ENCODE results near the gene LRRTM4. TPM values are rescaled to one million over a fixed set of nuclear protein-coding genes. Genes with fewer than 3 reads are reported as not detected.

The LRRTM4 gene
- total and polyA plus RNA-seq, 2 experiments from 2014 or later: not detected

DNA sequence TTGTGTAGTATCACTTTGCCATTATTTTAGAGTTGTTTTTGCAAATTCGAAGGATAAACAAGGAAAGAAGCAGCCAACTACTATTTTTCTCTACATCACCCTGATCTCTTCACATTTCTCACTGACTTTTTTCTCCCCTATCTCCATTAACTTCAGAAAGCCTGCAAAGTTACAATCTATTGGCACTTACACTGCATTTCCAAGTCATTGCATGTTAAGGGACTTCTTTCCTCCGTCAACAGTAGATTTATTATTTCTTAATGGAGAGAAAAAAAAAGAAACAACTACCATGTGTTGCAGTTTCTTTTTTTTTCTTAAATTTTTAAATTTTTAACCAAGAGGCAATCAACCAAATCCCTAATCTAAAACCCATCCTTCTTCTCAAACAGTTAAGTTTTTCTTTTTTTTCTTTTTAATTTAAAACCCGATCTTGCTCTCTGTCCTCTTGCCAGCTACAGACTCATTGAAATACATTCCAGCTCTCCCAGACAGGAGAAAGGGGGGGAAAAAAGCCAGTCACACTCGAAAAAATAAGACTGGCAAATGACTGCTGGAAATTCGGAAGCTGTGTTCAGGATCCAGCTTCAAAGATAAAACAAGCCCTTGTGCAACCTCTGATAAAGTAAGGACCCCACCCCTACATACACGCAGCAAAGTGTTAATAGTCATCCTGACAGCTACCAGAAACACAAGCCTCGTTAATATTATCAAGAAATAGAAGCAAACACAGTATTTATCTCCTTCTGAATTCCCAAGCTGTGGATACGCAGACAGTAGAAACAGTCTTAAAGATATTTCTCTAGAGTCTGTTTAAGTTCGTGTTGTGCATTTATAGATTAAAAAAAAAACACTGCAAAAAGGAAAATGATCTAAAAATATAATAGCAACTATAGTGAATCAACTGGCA lies 1.3 kb downstream of the LRRTM4 start:
- H2AFZ ChIP-seq: no peak overlapping the region
- WGBS, 2 experiments (ENCODE audit: low coverage in 1 of 2, low lambda C conversion rate in 2 of 2, missing lambda C conversion rate in 2 of 2): 2% methylated on average over 9 of the region's 9 CpGs
- no peak overlapping the region for H3K4me2 ChIP-seq (ENCODE audit: unreplicated experiment)

DNA sequence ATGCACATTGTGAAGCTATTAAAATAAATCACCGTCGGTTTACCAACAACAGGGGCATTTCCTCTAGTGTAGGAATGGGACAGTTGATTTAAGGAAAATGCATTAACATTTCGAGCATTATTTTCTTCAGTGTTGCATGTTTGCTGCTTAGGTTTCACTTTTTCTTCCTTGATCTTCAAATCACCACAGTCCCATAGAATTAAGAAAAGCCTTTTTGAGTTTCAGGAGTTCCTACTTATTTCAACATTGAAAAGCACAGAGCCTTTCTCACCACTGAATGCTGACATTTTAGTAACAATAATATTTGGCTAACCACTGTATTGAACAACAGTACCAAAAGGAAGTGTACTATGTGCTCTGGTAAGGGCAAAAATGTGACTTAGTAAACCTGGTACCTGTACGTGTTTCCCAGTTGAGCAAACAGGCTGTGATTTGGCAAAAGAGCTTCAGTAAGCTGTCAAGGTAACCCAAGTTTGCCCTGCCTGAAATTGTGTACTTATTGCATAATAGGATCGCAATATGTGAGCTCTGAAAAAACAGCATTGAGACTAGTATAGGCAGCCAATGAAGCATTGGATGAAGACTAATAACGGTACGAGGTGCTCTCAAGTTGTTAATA lies 2.2 kb downstream of the LRRTM4 start:
- in situ Hi-C loops (cut with MboI): no loop called here
- no peak for DNase-seq

More for the DNA sequence above, 1.3 kb downstream of the LRRTM4 start:
- no peaks in the 10 kb centered on the region for H3K79me2 ChIP-seq (ENCODE audit: insufficient read depth)
- no peaks in the 10 kb centered on the region for H3K9me2 ChIP-seq (ENCODE audit: insufficient read depth)
- no peaks in the 10 kb centered on the region for H3F3A ChIP-seq (ENCODE audit: insufficient read depth)
- H3K4me1 ChIP-seq (ENCODE audit: insufficient read depth): no peaks in the 10 kb centered on the region
- no peak for DNase-seq
- H3K9ac ChIP-seq: no peak overlapping the region
- H3K36me3 ChIP-seq (ENCODE audit: low read depth): no peaks in the 10 kb centered on the region
- H3K9me3 ChIP-seq (ENCODE audit: low read depth): no peaks in the 10 kb centered on the region
- no peak overlapping the region for H3K27ac ChIP-seq
- no peaks in the 10 kb centered on the region for H3K27me3 ChIP-seq (replicated peaks; ENCODE audit: insufficient read depth)
- H3K4me3 ChIP-seq: no peak overlapping the region
- H4K20me1 ChIP-seq (ENCODE audit: insufficient read depth): no peaks in the 10 kb centered on the region
- TF ChIP-seq EZH2phosphoT487 (IDR thresholded peaks at IDR 0.05; ENCODE audit: insufficient read depth, low read depth): no peak
- TF ChIP-seq EZH2 (IDR thresholded peaks at IDR 0.05; ENCODE audit: insufficient read depth, poor library complexity, severe bottlenecking): no peak
- in situ Hi-C loops (cut with MboI): no loop called here

GRCh38 chr2:77519164-77519887 lies 2.9 kb downstream of the LRRTM4 start:
- H3K36me3 ChIP-seq (ENCODE audit: low read depth): no peaks in the 10 kb centered on the region
- TF ChIP-seq EZH2 (IDR thresholded peaks at IDR 0.05; ENCODE audit: insufficient read depth, poor library complexity, severe bottlenecking): no peak
- TF ChIP-seq EZH2phosphoT487 (IDR thresholded peaks at IDR 0.05; ENCODE audit: insufficient read depth, low read depth): no peak
- no peak overlapping the region for H3K4me3 ChIP-seq
- no peaks in the 10 kb centered on the region for H3K79me2 ChIP-seq (ENCODE audit: insufficient read depth)
- H3K4me1 ChIP-seq (ENCODE audit: insufficient read depth): no peaks in the 10 kb centered on the region
- no peak overlapping the region for H2AFZ ChIP-seq
- no peak overlapping the region for H3K27ac ChIP-seq
- H3K27me3 ChIP-seq (replicated peaks; ENCODE audit: insufficient read depth): no peaks in the 10 kb centered on the region
- H3K9me2 ChIP-seq (ENCODE audit: insufficient read depth): no peaks in the 10 kb centered on the region
- H3K4me2 ChIP-seq (ENCODE audit: unreplicated experiment): no peak overlapping the region
- WGBS, 2 experiments (ENCODE audit: low coverage in 1 of 2, low lambda C conversion rate in 2 of 2, missing lambda C conversion rate in 2 of 2): 44% methylated on average over 14 of the region's 14 CpGs
- no peak for DNase-seq
- no peak overlapping the region for H3K9ac ChIP-seq
- H3F3A ChIP-seq (ENCODE audit: insufficient read depth): no peaks in the 10 kb centered on the region
- H4K20me1 ChIP-seq (ENCODE audit: insufficient read depth): no peaks in the 10 kb centered on the region
- H3K9me3 ChIP-seq (ENCODE audit: low read depth): no peaks in the 10 kb centered on the region
- in situ Hi-C loops (cut with MboI): no loop called here

More for the DNA sequence above, 2.2 kb downstream of the LRRTM4 start:
- Histone ChIP-seq H3K9ac (no peak overlapping the region), H3K79me2 (ENCODE audit: insufficient read depth) (no peaks in the 10 kb centered on the region), H3K27ac (no peak overlapping the region), H4K20me1 (ENCODE audit: insufficient read depth) (no peaks in the 10 kb centered on the region), H3K9me3 (ENCODE audit: low read depth) (no peaks in the 10 kb centered on the region), H2AFZ (no peak overlapping the region), H3F3A (ENCODE audit: insufficient read depth) (no peaks in the 10 kb centered on the region), H3K36me3 (ENCODE audit: low read depth) (no peaks in the 10 kb centered on the region), H3K27me3 (replicated peaks; ENCODE audit: insufficient read depth) (no peaks in the 10 kb centered on the region), H3K9me2 (ENCODE audit: insufficient read depth) (no peaks in the 10 kb centered on the region), H3K4me3 (no peak overlapping the region), H3K4me2 (ENCODE audit: unreplicated experiment) (no peak overlapping the region), H3K4me1 (ENCODE audit: insufficient read depth) (no peaks in the 10 kb centered on the region)
- 19 to 23% methylated on average over 7 of the region's 7 CpGs for WGBS, 2 experiments (ENCODE audit: low coverage in 1 of 2, low lambda C conversion rate in 2 of 2, missing lambda C conversion rate in 2 of 2)
- TF ChIP-seq EZH2phosphoT487 (IDR thresholded peaks at IDR 0.05; ENCODE audit: insufficient read depth, low read depth) (no peak), EZH2 (IDR thresholded peaks at IDR 0.05; ENCODE audit: insufficient read depth, poor library complexity, severe bottlenecking) (no peak)

DNA sequence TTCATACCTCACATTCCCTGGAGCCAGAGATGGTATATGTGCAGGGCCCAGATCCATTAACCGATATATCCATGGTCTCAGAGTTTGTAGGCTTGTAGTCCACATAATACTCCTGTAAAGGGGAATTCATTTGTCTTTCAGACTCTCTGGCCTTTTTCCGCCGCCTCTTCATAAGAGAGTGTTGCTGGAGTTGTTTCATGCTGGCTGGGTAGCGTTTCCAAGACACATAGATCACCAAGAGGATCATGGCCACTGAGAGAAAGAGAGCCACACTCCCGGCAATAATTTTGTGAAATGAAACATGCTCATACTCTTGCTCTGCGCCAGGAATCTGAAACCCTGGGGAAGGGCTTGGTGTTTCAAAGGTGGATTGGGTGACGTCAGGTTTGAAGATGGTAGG lies 3.9 kb downstream of the LRRTM4 start:
- WGBS, 2 experiments (ENCODE audit: low coverage in 1 of 2, low lambda C conversion rate in 2 of 2, missing lambda C conversion rate in 2 of 2): 18 to 21% methylated on average over 7 of the region's 7 CpGs
- Histone ChIP-seq H3K27ac (no peak overlapping the region), H3K4me3 (no peak overlapping the region), H3K9me2 (ENCODE audit: insufficient read depth) (no peaks in the 10 kb centered on the region), H3K36me3 (ENCODE audit: low read depth) (no peaks in the 10 kb centered on the region), H3K4me1 (ENCODE audit: insufficient read depth) (no peaks in the 10 kb centered on the region), H3K9ac (no peak overlapping the region), H4K20me1 (ENCODE audit: insufficient read depth) (no peaks in the 10 kb centered on the region), H3F3A (ENCODE audit: insufficient read depth) (no peaks in the 10 kb centered on the region), H3K9me3 (ENCODE audit: low read depth) (no peaks in the 10 kb centered on the region), H3K27me3 (replicated peaks; ENCODE audit: insufficient read depth) (no peaks in the 10 kb centered on the region), H2AFZ (no peak overlapping the region), H3K4me2 (ENCODE audit: unreplicated experiment) (no peak overlapping the region), H3K79me2 (ENCODE audit: insufficient read depth) (no peaks in the 10 kb centered on the region)
- no peak for DNase-seq
- no peak for TF ChIP-seq EZH2phosphoT487 (IDR thresholded peaks at IDR 0.05; ENCODE audit: insufficient read depth, low read depth)
- in situ Hi-C loops (cut with MboI): no loop called here

Data from GM23248 (cell line).